GM23248 (cell line): ENCODE measurements around the gene RPS27.

Experiments
- EZH2 ChIP-seq: fragments of 200-600 bp; sonication (generic); IDR thresholded peaks from 2 replicates; pipeline ENCODE4 v1.6.1; 2018; ENCODE audit warnings: antibody characterized with exemption, mild to moderate bottlenecking; ENCODE audit not compliant: insufficient read depth, poor library complexity, severe bottlenecking
- EZH2phosphoT487 ChIP-seq: fragments of 200-600 bp; sonication (generic); IDR thresholded peaks from 2 replicates; pipeline ENCODE4 v1.6.1; 2018; ENCODE audit warnings: antibody characterized with exemption, moderate library complexity, mild to moderate bottlenecking, low read depth; ENCODE audit not compliant: insufficient read depth

DNA sequence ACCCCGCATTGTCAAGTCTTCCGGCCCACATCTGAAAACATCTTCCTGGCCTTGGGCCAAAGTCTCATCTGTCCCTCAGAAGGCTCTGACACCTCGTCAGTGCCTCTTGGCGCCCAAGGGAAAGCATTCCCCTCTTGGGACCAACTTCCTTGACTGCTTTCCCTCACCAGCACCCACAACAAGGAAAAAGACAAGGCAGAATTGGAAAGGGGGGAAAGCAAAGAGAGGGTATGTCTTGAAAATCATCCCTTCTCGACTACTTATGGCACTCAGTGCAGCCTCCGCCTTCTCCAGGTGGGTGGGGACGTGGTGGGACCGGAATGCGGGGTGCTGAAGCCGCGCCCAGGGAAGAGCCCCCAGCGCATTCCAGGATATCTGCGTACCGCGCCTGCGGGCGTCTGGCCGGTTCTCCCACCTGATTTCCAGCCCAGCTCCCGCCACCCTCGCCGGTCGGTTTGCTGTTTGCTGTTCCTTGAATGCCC lies 26.7 kb upstream of the RPS27 start:
- TF ChIP-seq EZH2, result no peak
- no peak for TF ChIP-seq EZH2phosphoT487
